Measurements from ENCODE around the gene GUK1. TPM values are rescaled to one million over a fixed set of nuclear protein-coding genes. Genes with fewer than 3 reads are reported as not detected.
"Not testable (repeated sequence)": the region's sequence is repeated elsewhere in the genome, so short reads cannot be mapped to it uniquely, and the experiment has no call there.

GUK1 gene
- total and polyA plus RNA-seq, 2 of the 4 experiments (the other 2 are of a cell fraction), result 465 to 548 TPM

DNA sequence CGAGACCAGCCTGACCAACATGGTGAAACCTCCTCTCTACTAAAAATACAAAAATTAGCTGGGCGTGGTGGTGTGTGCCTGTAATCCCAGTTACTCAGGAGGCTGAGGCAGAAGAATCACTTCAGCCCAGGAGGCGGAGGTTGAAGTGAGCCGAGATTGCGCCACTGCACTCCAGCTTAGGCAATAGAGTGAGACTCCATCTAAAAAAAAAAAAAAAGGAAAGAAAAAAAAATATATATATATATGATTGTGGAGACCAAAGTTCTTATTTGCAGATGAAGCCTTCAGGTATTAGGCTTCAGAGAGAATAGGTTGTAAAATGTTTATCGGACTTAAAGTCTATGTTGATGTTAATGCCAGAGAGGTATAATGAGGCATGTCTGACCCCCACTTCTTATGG lies 28.8 kb upstream of the GUK1 start:
- H3K4ac ChIP-seq (ENCODE audit: low read depth, low read length); H4K8ac ChIP-seq (ENCODE audit: low read depth in 2 of 2, low read length in 2 of 2); H4K91ac ChIP-seq (ENCODE audit: insufficient read depth, low read depth, low read length); POLR2A ChIA-PET (ENCODE audit: unreplicated experiment); H3K9me1 ChIP-seq (ENCODE audit: insufficient read depth, low read length); BruUV-seq (replicated peaks); H2AFZ ChIP-seq (replicated peaks; ENCODE audit: low read length, poor library complexity); intact Hi-C loops (cut with micrococcal nuclease); H4K5ac ChIP-seq (ENCODE audit: low read depth, low read length); H3K14ac ChIP-seq (replicated peaks; ENCODE audit: low read depth, low read length); H3K9me3 ChIP-seq (ENCODE audit: control insufficient read depth, insufficient read depth, low read length); DNase-seq; H3K4me1 ChIP-seq (ENCODE audit: control insufficient read depth, insufficient read depth, low read length); H2AK9ac ChIP-seq (replicated peaks; ENCODE audit: low read depth, low read length, poor library complexity); H3K9ac ChIP-seq (ENCODE audit: low read depth, low read length); H3K23ac ChIP-seq (ENCODE audit: low read depth, low read length); H3K56ac ChIP-seq (ENCODE audit: extremely low read depth, insufficient read depth, low read length); H2AK5ac ChIP-seq (ENCODE audit: low read depth, low read length); H4K20me1 ChIP-seq (ENCODE audit: insufficient read depth, low read length); H3K27ac ChIP-seq (ENCODE audit: insufficient read depth, low read length); H3K36me3 ChIP-seq (ENCODE audit: control insufficient read depth, insufficient read depth, low read length); H3K18ac ChIP-seq (ENCODE audit: low read depth, low read length); H2BK120ac ChIP-seq (ENCODE audit: low read depth, low read length); dilution Hi-C loops (cut with HindIII; ENCODE audit: low sequenced_read_pairs, unreplicated experiment); CTCF ChIA-PET; ATAC-seq (ENCODE audit: low read depth); H3K27me3 ChIP-seq (ENCODE audit: control insufficient read depth, insufficient read depth, low read length); H2BK20ac ChIP-seq (ENCODE audit: low read depth, low read length); in situ Hi-C loops (cut with MboI; ENCODE audit: low sequenced_read_pairs); H2BK15ac ChIP-seq (ENCODE audit: low read depth, low read length); H3K4me3 ChIP-seq (ENCODE audit: insufficient read depth, low read depth, low read length); H2BK5ac ChIP-seq (ENCODE audit: low read depth, low read length, poor library complexity, severe bottlenecking); H3K4me2 ChIP-seq (ENCODE audit: low read depth, low read length): not testable (repeated sequence)
- 100% methylated on average over 1 of the region's 6 CpGs; no CpG with 5 or more reads in 1 of the 2 experiments for WGBS, 2 experiments (ENCODE audit: extremely low coverage in 2 of 2, insufficient read length in 1 of 2)
- H3K79me1 ChIP-seq (ENCODE audit: low read depth in 1 of 2, low read length in 2 of 2), result peaks cover 11 to 32% of the 10 kb centered on the region in 2 experiments; a peak in 3 of 4 replicates
